H54 (cell line): ENCODE measurements around the gene EPS8L3.
A peak's percentile ranks its signal among the peaks of the same experiment; 100 is the strongest.

ENCODE experiments used
- DNase-seq: peaks from one replicate; pipeline ENCODE4 v3.0.0; 2011; ENCODE audit warnings: low spot score, mixed read lengths; ENCODE audit not compliant: insufficient read length
- FAIRE-seq: peaks from 3 replicates; lab custom pipeline; 2011; peaks lifted over from hg19 to GRCh38; lab: Jason Lieb, UNC
- POLR2A ChIP-seq: IDR thresholded peaks from 2 replicates; pipeline ENCODE4 v1.6.1; 2011; ENCODE audit warnings: low read depth, mild to moderate bottlenecking, low read length

EPS8L3 gene

GRCh38 chr1:109781806-109782205 lies 18.1 kb upstream of the EPS8L3 start:
- DNase-seq (no peak), FAIRE-seq (no peak)
- TF ChIP-seq POLR2A: no peak

GRCh38 chr1:109780982-109781381 lies 17.3 kb upstream of the EPS8L3 start:
- DNase-seq (no peak), FAIRE-seq (no peak)
- TF ChIP-seq POLR2A: no peak

GRCh38 chr1:109777980-109778625 lies 14.4 kb upstream of the EPS8L3 start:
- no peak for DNase-seq
- no peak for TF ChIP-seq POLR2A
- FAIRE-seq: no peak

GRCh38 chr1:109777436-109777835 lies 13.7 kb upstream of the EPS8L3 start:
- FAIRE-seq (no peak), DNase-seq (no peak)
- TF ChIP-seq POLR2A: no peak

- peak; percentile 79 for DNase-seq
- TF ChIP-seq POLR2A: no peak
- peak; percentile 65 for FAIRE-seq
These were observed 13.2 kb upstream of the EPS8L3 start for GRCh38 chr1:109776911-109777310.

- FAIRE-seq (no peak), DNase-seq (no peak)
- no peak for TF ChIP-seq POLR2A
These were observed 12.6 kb upstream of the EPS8L3 start for GRCh38 chr1:109776206-109776835.

GRCh38 chr1:109775398-109775797 lies 11.7 kb upstream of the EPS8L3 start:
- TF ChIP-seq POLR2A: no peak
- FAIRE-seq (no peak), DNase-seq (no peak)

- TF ChIP-seq POLR2A: no peak
- no peak for DNase-seq
- no peak for FAIRE-seq
These were observed 10.3 kb upstream of the EPS8L3 start for GRCh38 chr1:109773900-109774485.

- FAIRE-seq (no peak), DNase-seq (peak; percentile 72)
- no peak for TF ChIP-seq POLR2A
These were observed 9.6 kb upstream of the EPS8L3 start for GRCh38 chr1:109773203-109773899.

GRCh38 chr1:109772658-109773202 lies 9.0 kb upstream of the EPS8L3 start:
- DNase-seq (no peak), FAIRE-seq (no peak)
- no peak for TF ChIP-seq POLR2A

- no peak for FAIRE-seq
- no peak for DNase-seq
These were observed 8.3 kb upstream of the EPS8L3 start for GRCh38 chr1:109771712-109772657.

GRCh38 chr1:109770331-109771095 lies 6.8 kb upstream of the EPS8L3 start:
- TF ChIP-seq POLR2A: no peak
- DNase-seq (no peak), FAIRE-seq (no peak)

More at GRCh38 chr1:109771712-109772657, 8.3 kb upstream of the EPS8L3 start:
- no peak for TF ChIP-seq POLR2A
